ENCODE results near the gene ATN1.

Gene ATN1

GRCh38 chr12:6957741-6958608 is 30.2 kb downstream of the ATN1 start:
- DNase-seq (ENCODE audit: low read depth): no peak

GRCh38 chr12:6958609-6959057 is 30.9 kb downstream of the ATN1 start:
- DNase-seq (ENCODE audit: low read depth): no peak

- no peak for DNase-seq (ENCODE audit: low read depth)
Measured at GRCh38 chr12:6959058-6959804, 31.5 kb downstream of the ATN1 start.

GRCh38 chr12:6959805-6960592 is 32.2 kb downstream of the ATN1 start:
- no peak for DNase-seq (ENCODE audit: low read depth)

- DNase-seq (ENCODE audit: low read depth): no peak
Measured at GRCh38 chr12:6960593-6961277, 33.0 kb downstream of the ATN1 start.

- DNase-seq (ENCODE audit: low read depth): no peak
Measured at GRCh38 chr12:6961278-6961694, 33.5 kb downstream of the ATN1 start.

GRCh38 chr12:6961695-6962284 is 34.0 kb downstream of the ATN1 start:
- no peak for DNase-seq (ENCODE audit: low read depth)

- DNase-seq (ENCODE audit: low read depth): no peak
Measured at GRCh38 chr12:6962285-6963015, 34.7 kb downstream of the ATN1 start.

- DNase-seq (ENCODE audit: low read depth): no peak
Measured at GRCh38 chr12:6963016-6963731, 35.4 kb downstream of the ATN1 start.

- DNase-seq (ENCODE audit: low read depth): no peak
Measured at GRCh38 chr12:6963791-6964413, 36.1 kb downstream of the ATN1 start.

GRCh38 chr12:6964605-6965025 is 36.9 kb downstream of the ATN1 start:
- no peak for DNase-seq (ENCODE audit: low read depth)

GRCh38 chr12:6965026-6965661 is 37.4 kb downstream of the ATN1 start:
- DNase-seq (ENCODE audit: low read depth): peak; percentile 74

- no peak for DNase-seq (ENCODE audit: low read depth)
Measured at GRCh38 chr12:6965714-6966113, 38.0 kb downstream of the ATN1 start.

- no peak for DNase-seq (ENCODE audit: low read depth)
Measured at GRCh38 chr12:6966351-6966750, 38.6 kb downstream of the ATN1 start.

- DNase-seq (ENCODE audit: low read depth): no peak
Measured at GRCh38 chr12:6967651-6968100, 39.9 kb downstream of the ATN1 start.

GRCh38 chr12:6968426-6968825 is 40.7 kb downstream of the ATN1 start:
- no peak for DNase-seq (ENCODE audit: low read depth)

GRCh38 chr12:6970096-6970527 is 42.4 kb downstream of the ATN1 start:
- no peak for DNase-seq (ENCODE audit: low read depth)

- no peak for DNase-seq (ENCODE audit: low read depth)
Measured at GRCh38 chr12:6974180-6974579, 46.4 kb downstream of the ATN1 start.
